IMR-90 (cell line): Measurements from ENCODE around the gene PRR33. TPM values are rescaled to one million over a fixed set of nuclear protein-coding genes. Genes with fewer than 3 reads are reported as not detected.

Experiments used
- ATAC-seq: fragments of 200-7000 bp; cut with Tn5 transposase; 2 replicates; pipeline ENCODE4 v1.9.1; 2020; ENCODE audit warnings: low read depth, mild to moderate bottlenecking, moderate library complexity
- BruUV-seq: library from RNA; stranded (reverse); fragments of 400-500 nt; replicated peaks from 2 replicates; lab custom pipeline; 2021; lab: Mats Ljungman, UMichigan
- CTCF ChIA-PET: fragments of 300-600 bp; formaldehyde crosslinking; extraction: SDS; loops from one replicate; lab custom pipeline; 2021; ENCODE audit warnings: antibody characterized with exemption; lab: Yijun Ruan, JAX
- POLR2A ChIA-PET: fragments of 300-600 bp; sonication (Branson Sonifier 250); formaldehyde crosslinking; loops from one replicate; lab custom pipeline; 2022; ENCODE audit warnings: antibody characterized with exemption; ENCODE audit not compliant: unreplicated experiment; lab: Charles Lee
- DNase-seq: peaks from one replicate; pipeline ENCODE4 v3.0.0; 2013
- H2AFZ ChIP-seq: replicated peaks from 2 replicates; pipeline ENCODE3; 2013; ENCODE audit warnings: low read length, mild to moderate bottlenecking; ENCODE audit not compliant: poor library complexity
- H2AK5ac ChIP-seq: 2 replicates; pipeline ENCODE4 v1.6.1; 2013; ENCODE audit warnings: low read depth, low read length, inconsistent platforms
- H2AK9ac ChIP-seq: replicated peaks from 2 replicates; pipeline ENCODE3; 2013; ENCODE audit warnings: mild to moderate bottlenecking, low read depth, low read length, moderate library complexity; ENCODE audit not compliant: poor library complexity
- H2BK120ac ChIP-seq: 2 replicates; pipeline ENCODE4 v1.6.1; 2013; ENCODE audit warnings: low read depth, low read length, inconsistent platforms
- H2BK15ac ChIP-seq: 3 replicates; pipeline ENCODE4 v1.6.1; 2013; ENCODE audit warnings: low read depth, low read length, inconsistent platforms
- H2BK20ac ChIP-seq: 2 replicates; pipeline ENCODE4 v1.6.1; 2013; ENCODE audit warnings: low read depth, mild to moderate bottlenecking, inconsistent platforms, low read length, moderate library complexity
- H2BK5ac ChIP-seq: 2 replicates; pipeline ENCODE4 v1.6.1; 2013; ENCODE audit warnings: mild to moderate bottlenecking, low read depth, low read length, inconsistent platforms; ENCODE audit not compliant: poor library complexity, severe bottlenecking
- H3K14ac ChIP-seq: replicated peaks from 2 replicates; pipeline ENCODE4 v1.6.1; 2013; ENCODE audit warnings: low read depth, low read length, inconsistent platforms
- H3K18ac ChIP-seq: 2 replicates; pipeline ENCODE4 v1.6.1; 2013; ENCODE audit warnings: low read depth, low read length, control low read depth
- H3K23ac ChIP-seq: 2 replicates; pipeline ENCODE4 v1.6.1; 2013; ENCODE audit warnings: low read depth, low read length, inconsistent platforms
- H3K27ac ChIP-seq: 2 replicates; pipeline ENCODE4 v1.5.1; 2013; ENCODE audit warnings: mild to moderate bottlenecking, control low read depth, low read length; ENCODE audit not compliant: insufficient read depth
- H3K27me3 ChIP-seq: 2 replicates; pipeline ENCODE4 v1.6.1; 2013; ENCODE audit warnings: low read length; ENCODE audit not compliant: control insufficient read depth, insufficient read depth
- H3K36me3 ChIP-seq: 2 replicates; pipeline ENCODE4 v1.6.1; 2013; ENCODE audit warnings: low read length, mixed read lengths; ENCODE audit not compliant: control insufficient read depth, insufficient read depth
- H3K4ac ChIP-seq: 2 replicates; pipeline ENCODE4 v1.6.1; 2013; ENCODE audit warnings: low read depth, low read length, inconsistent platforms
- H3K4me1 ChIP-seq: 2 replicates; pipeline ENCODE4 v1.6.1; 2013; ENCODE audit warnings: low read length, mixed read lengths; ENCODE audit not compliant: control insufficient read depth, insufficient read depth
- H3K4me2 ChIP-seq: 2 replicates; pipeline ENCODE4 v1.6.1; 2013; ENCODE audit warnings: low read depth, mild to moderate bottlenecking, control low read depth, low read length, moderate library complexity
- H3K4me3 ChIP-seq: 2 replicates; pipeline ENCODE4 v1.5.1; 2013; ENCODE audit warnings: low read depth, mild to moderate bottlenecking, control low read depth, low read length, moderate library complexity; ENCODE audit not compliant: insufficient read depth
- H3K56ac ChIP-seq: 2 replicates; pipeline ENCODE4 v1.6.1; 2013; ENCODE audit warnings: low read length, inconsistent platforms; ENCODE audit not compliant: insufficient read depth; ENCODE audit errors: extremely low read depth
- H3K79me1 ChIP-seq, 2 experiments: 2 replicates each; pipeline ENCODE4 v1.6.1; 2013; ENCODE audit warnings: low read length in 2 of 2, inconsistent platforms in 1 of 2, low read depth in 1 of 2
- H3K9ac ChIP-seq: 2 replicates; pipeline ENCODE4 v1.6.1; 2013; ENCODE audit warnings: low read depth, low read length, control low read depth
- H3K9me1 ChIP-seq: 2 replicates; pipeline ENCODE4 v1.6.1; 2013; ENCODE audit warnings: low read length, inconsistent platforms; ENCODE audit not compliant: insufficient read depth
- H3K9me3 ChIP-seq: 2 replicates; pipeline ENCODE4 v1.6.1; 2013; ENCODE audit warnings: low read length; ENCODE audit not compliant: control insufficient read depth, insufficient read depth
- H4K20me1 ChIP-seq: 2 replicates; pipeline ENCODE4 v1.6.1; 2013; ENCODE audit warnings: low read length, inconsistent platforms; ENCODE audit not compliant: insufficient read depth
- H4K5ac ChIP-seq: 2 replicates; pipeline ENCODE4 v1.6.1; 2013; ENCODE audit warnings: mild to moderate bottlenecking, low read depth, low read length, control low read depth
- H4K8ac ChIP-seq, 2 experiments: 2 replicates each; pipeline ENCODE4 v1.6.1; 2013; ENCODE audit warnings: low read depth in 2 of 2, low read length in 2 of 2, control low read depth in 1 of 2, inconsistent platforms in 1 of 2
- H4K91ac ChIP-seq: 2 replicates; pipeline ENCODE4 v1.6.1; 2013; ENCODE audit warnings: low read depth, low read length, inconsistent platforms; ENCODE audit not compliant: insufficient read depth
- BHLHE40 ChIP-seq: fragments of 150-350 bp; IDR thresholded peaks from 2 replicates; pipeline ENCODE4 v1.6.1; 2016; ENCODE audit warnings: mild to moderate bottlenecking, low read depth, low read length
- CEBPB ChIP-seq: IDR thresholded peaks from 2 replicates; pipeline ENCODE4 v1.6.1; 2012; ENCODE audit warnings: low read depth, low read length, improper control_type of control experiment
- CHD1 ChIP-seq: IDR thresholded peaks from 2 replicates; pipeline ENCODE4 v1.6.1; 2012; ENCODE audit warnings: low read depth, low read length, improper control_type of control experiment
- CTCF ChIP-seq: conservative IDR thresholded peaks from 2 replicates; pipeline ENCODE4 v1.5.1; 2012; ENCODE audit warnings: mild to moderate bottlenecking, low read depth, low read length, improper control_type of control experiment
- ELK1 ChIP-seq: fragments of 150-350 bp; IDR thresholded peaks from 2 replicates; pipeline ENCODE4 v1.6.1; 2016; ENCODE audit warnings: low read depth, mild to moderate bottlenecking, low read length, moderate library complexity, borderline replicate concordance
- FOS ChIP-seq: fragments of 150-350 bp; IDR thresholded peaks from 2 replicates; pipeline ENCODE4 v1.6.1; 2016; ENCODE audit warnings: low read depth, low read length
- MXI1 ChIP-seq: IDR thresholded peaks from 2 replicates; pipeline ENCODE4 v1.6.1; 2012; ENCODE audit warnings: low read depth, mild to moderate bottlenecking, low read length, moderate library complexity, borderline replicate concordance
- NFE2L2 ChIP-seq: fragments of 150-350 bp; IDR thresholded peaks from 2 replicates; pipeline ENCODE4 v1.6.1; 2016; ENCODE audit warnings: low read depth, mild to moderate bottlenecking, low read length
- POLR2A ChIP-seq: IDR thresholded peaks from 2 replicates; pipeline ENCODE4 v1.6.1; 2012; ENCODE audit warnings: mild to moderate bottlenecking, low read depth, low read length
- RAD21 ChIP-seq: IDR thresholded peaks from 2 replicates; pipeline ENCODE4 v1.6.1; 2012; ENCODE audit warnings: low read length, improper control_type of control experiment
- RCOR1 ChIP-seq: IDR thresholded peaks from 2 replicates; pipeline ENCODE4 v1.6.1; 2012; ENCODE audit warnings: mild to moderate bottlenecking, low read length, improper control_type of control experiment; ENCODE audit not compliant: insufficient replicate concordance
- RFX5 ChIP-seq: IDR thresholded peaks from 2 replicates; pipeline ENCODE4 v1.8.0; 2012; ENCODE audit warnings: low read depth, mild to moderate bottlenecking, low read length, moderate library complexity
- SMC3 ChIP-seq: fragments of 150-350 bp; IDR thresholded peaks from 2 replicates; pipeline ENCODE4 v1.6.1; 2016; ENCODE audit warnings: low read depth, mild to moderate bottlenecking, antibody characterized with exemption, low read length, moderate library complexity
- USF2 ChIP-seq: fragments of 150-350 bp; IDR thresholded peaks from 2 replicates; pipeline ENCODE4 v1.6.1; 2017; ENCODE audit warnings: mild to moderate bottlenecking, antibody characterized with exemption, low read length, low read depth
- WGBS, 2 experiments: methylation state at CpG; one replicate each; pipeline versions ENCODE4 v1.1.5 to v1.1.7; 2013; ENCODE audit warnings: missing lambda C conversion rate in 2 of 2; ENCODE audit not compliant: insufficient read length in 1 of 2; ENCODE audit errors: extremely low coverage in 2 of 2; 5-methylcytosine and 5-hydroxymethylcytosine counted together
- dilution Hi-C: fragments of 300-500 bp; cut with HindIII; formaldehyde crosslinking; loops from one replicate; pipeline ENCODE4 v1.14.3; 2018; ENCODE audit warnings: low sequenced_read_pairs; ENCODE audit not compliant: unreplicated experiment
- in situ Hi-C: fragments of 300-500 bp; cut with MboI; formaldehyde crosslinking; loops from 3 replicates; pipeline ENCODE4 v1.14.3; 2019; ENCODE audit warnings: low sequenced_read_pairs, inconsistent platforms, mixed read lengths
- intact Hi-C: fragments of 100-400 bp; cut with micrococcal nuclease; formaldehyde crosslinking; loops from 2 replicates; pipeline ENCODE4 v1.10.0; 2022
- polyA plus RNA-seq, 3 experiments: library from polyadenylated mRNA; depleted of rRNA; stranded (reverse); fragments of >200 nt; gene quantifications; 2 replicates each; pipeline ENCODE4 v1.2.3, GENCODE V29; 2012; ENCODE audit warnings: low replicate concordance in 1 of 3
- total RNA-seq: library from RNA; depleted of rRNA; stranded (reverse); fragments of >200 nt; gene quantifications from 2 replicates; pipeline ENCODE4 v1.2.3, GENCODE V29; 2012

Gene PRR33
- total and polyA plus RNA-seq, 2 of the 4 experiments (the other 2 are of a cell fraction) = not detected

GRCh38 chr11:1868056-1868635, 23.5 kb downstream of the PRR33 start:
- Histone ChIP-seq H4K91ac (no peak overlapping the region), H3K23ac (no peak overlapping the region), H3K79me1 (no peaks in the 10 kb centered on the region), H3K14ac (no peak overlapping the region), H4K8ac (no peak overlapping the region), H2BK20ac (no peak overlapping the region), H3K4me2 (no peak overlapping the region), H3K9ac (no peak overlapping the region), H3K56ac (no peak overlapping the region), H2AK5ac (no peak overlapping the region), H3K4me1 (peaks cover 13% of the 10 kb centered on the region), H4K20me1 (no peaks in the 10 kb centered on the region), H3K18ac (no peak overlapping the region), H2BK15ac (no peak overlapping the region), H3K4ac (no peak overlapping the region), H2BK120ac (no peak overlapping the region), H3K27me3 (peaks cover 22% of the 10 kb centered on the region; the same call in 1 of the 2 replicates), H3K4me3 (no peak overlapping the region), H3K27ac (no peak overlapping the region), H3K36me3 (no peaks in the 10 kb centered on the region), H2AFZ (no peak overlapping the region), H4K5ac (no peak overlapping the region), H2AK9ac (no peak overlapping the region), H3K9me3 (no peaks in the 10 kb centered on the region), H3K9me1 (peaks cover 2% of the 10 kb centered on the region), H2BK5ac (no peak overlapping the region)
- ATAC-seq = no peak
- dilution Hi-C loops (no loop called here), in situ Hi-C loops (no loop called here), intact Hi-C loops (no loop called here)
- TF ChIP-seq USF2 = no peak
- no peak for TF ChIP-seq SMC3
- no peak for TF ChIP-seq FOS
- no peak for TF ChIP-seq RAD21
- no peak for TF ChIP-seq BHLHE40
- no peak for TF ChIP-seq NFE2L2
- no peak for TF ChIP-seq CEBPB
- no peak for TF ChIP-seq RCOR1
- TF ChIP-seq RFX5 = no peak
- TF ChIP-seq CHD1 = no peak
- no peak for TF ChIP-seq CTCF
- TF ChIP-seq ELK1 = no peak
- TF ChIP-seq MXI1 = no peak
- no peak for TF ChIP-seq POLR2A
- BruUV-seq = no TSS peak
- no CpG with 5 or more reads among the region's 14 CpGs for WGBS, 2 experiments
- no peak for DNase-seq
- ChIA-PET CTCF (no interaction called here), POLR2A (no interaction called here)
